K562 (cell line): Measurements from ENCODE around the gene LAMB2. TPM values are rescaled to one million over a fixed set of nuclear protein-coding genes. Genes with fewer than 3 reads are reported as not detected.

Source experiments
- ATAC-seq: fragments of 200-7000 bp; cut with Tn5 transposase; 3 replicates; pipeline ENCODE4 v1.9.1; 2020; ENCODE audit warnings: moderate library complexity
- BruUV-seq: library from RNA; stranded (reverse); fragments of 400-500 nt; replicated peaks from 2 replicates; lab custom pipeline; 2021; lab: Mats Ljungman, UMichigan
- CTCF ChIA-PET: fragments of 300-600 bp; formaldehyde crosslinking; extraction: SDS; loops from one replicate; lab custom pipeline; 2021; ENCODE audit warnings: low intra/inter-chr PET ratio; lab: Yijun Ruan, JAX
- POLR2A ChIA-PET: fragments of 300-600, 350-650 bp; sonication (Branson Sonifier 250); formaldehyde crosslinking; extraction: SDS; loops from one replicate; lab custom pipeline; 2021; ENCODE audit warnings: antibody characterized with exemption, inconsistent platforms; lab: Yijun Ruan, JAX
- DNase-seq, 4 experiments: peaks; one replicate each; pipeline versions ENCODE4 v3.0.0 to v3.0.0-alpha.2; 2011 to 2018; ENCODE audit warnings: low spot score in 3 of 4, mixed read lengths in 3 of 4; ENCODE audit errors: extremely low read depth in 1 of 4
- FAIRE-seq: peaks from 2 replicates; lab custom pipeline; 2011; peaks lifted over from hg19 to GRCh38; lab: Jason Lieb, UNC
- H2AFZ ChIP-seq: 2 replicates; pipeline ENCODE4 v1.6.0; 2011; ENCODE audit warnings: low read depth, low read length, control low read depth, inconsistent platforms
- H3K27ac ChIP-seq: fragments of 200-600 bp; 3 replicates; pipeline ENCODE4 v1.8.0; 2011; ENCODE audit warnings: low read depth, mild to moderate bottlenecking, control low read depth, inconsistent platforms, low read length, moderate library complexity, mixed read lengths; ENCODE audit errors: extremely low read depth
- H3K27me3 ChIP-seq, 2 experiments: fragments of 300-600 bp in 1 of 2; 2 replicates in 1 of 2; 3 replicates in 1 of 2; pipeline versions ENCODE4 v1.6.0 to v1.8.0; 2011; ENCODE audit warnings: inconsistent platforms in 2 of 2, low read length in 2 of 2, mild to moderate bottlenecking in 1 of 2, mixed read lengths in 1 of 2, moderate library complexity in 1 of 2; ENCODE audit not compliant: control insufficient read depth in 2 of 2, insufficient read depth in 2 of 2
- H3K36me3 ChIP-seq: fragments of 300-600 bp; 3 replicates; pipeline ENCODE4 v1.8.0; 2011; ENCODE audit warnings: mild to moderate bottlenecking, low read length, inconsistent platforms; ENCODE audit not compliant: control insufficient read depth, insufficient read depth
- H3K4me1 ChIP-seq, 2 experiments: fragments of 200-600 bp in 1 of 2; replicated peaks in 1 of 2; 2 replicates in 1 of 2; 3 replicates in 1 of 2; pipeline versions ENCODE4 v1.5.1 to v1.8.0; 2011; ENCODE audit warnings: inconsistent platforms in 2 of 2, low read length in 2 of 2, mild to moderate bottlenecking in 1 of 2, mixed read lengths in 1 of 2, moderate library complexity in 1 of 2; ENCODE audit not compliant: control insufficient read depth in 2 of 2, insufficient read depth in 2 of 2
- H3K4me2 ChIP-seq: 2 replicates; pipeline ENCODE4 v1.6.1; 2011; ENCODE audit warnings: low read length, control low read depth, inconsistent platforms, mixed read lengths; ENCODE audit not compliant: insufficient read depth
- H3K4me3 ChIP-seq: fragments of 200-600 bp; sonication (generic), shearing (Covaris generic); 2 replicates; pipeline ENCODE4 v1.5.1; 2016; ENCODE audit warnings: control low read depth, inconsistent platforms
- H3K79me2 ChIP-seq: fragments of 200-600 bp; 3 replicates; pipeline ENCODE4 v1.8.0; 2011; ENCODE audit warnings: low read length, inconsistent platforms; ENCODE audit not compliant: control insufficient read depth, insufficient read depth
- H3K9ac ChIP-seq, 2 experiments: 2 replicates each; pipeline versions ENCODE4 v1.6.0 to v1.6.1; 2011; ENCODE audit warnings: low read depth in 2 of 2, low read length in 2 of 2, control low read depth in 1 of 2, inconsistent platforms in 1 of 2, mild to moderate bottlenecking in 1 of 2, mixed read lengths in 1 of 2; ENCODE audit not compliant: insufficient read depth in 1 of 2
- H3K9me1 ChIP-seq: one replicate; pipeline ENCODE4 v1.6.0; 2011; ENCODE audit warnings: inconsistent platforms, mild to moderate bottlenecking, low read length, moderate library complexity; ENCODE audit not compliant: control insufficient read depth, insufficient read depth
- H3K9me3 ChIP-seq: replicated peaks from 2 replicates; pipeline ENCODE4 v1.5.1; 2011; ENCODE audit warnings: low read depth, low read length, inconsistent platforms; ENCODE audit not compliant: control insufficient read depth, insufficient read depth
- H4K20me1 ChIP-seq: replicated peaks from 2 replicates; pipeline ENCODE4 v1.6.1; 2011; ENCODE audit warnings: low read length, inconsistent platforms, mixed read lengths; ENCODE audit not compliant: control insufficient read depth, insufficient read depth
- BDP1 ChIP-seq: IDR thresholded peaks from 3 replicates; pipeline ENCODE4 v1.6.1; 2011; ENCODE audit not compliant: insufficient read length, insufficient read depth
- HMGN3 ChIP-seq: IDR thresholded peaks from 2 replicates; pipeline ENCODE4 v1.6.1; 2011; ENCODE audit warnings: borderline replicate concordance, low read depth, mild to moderate bottlenecking, mixed read lengths, low read length; ENCODE audit not compliant: insufficient read length; ENCODE audit errors: extremely low read depth
- PHTF2 ChIP-seq: fragments of 250-450 bp; sonication (Bioruptor Pico); IDR thresholded peaks from 2 replicates; pipeline ENCODE4 v1.5.0; 2021; ENCODE audit warnings: mild to moderate bottlenecking
- PML ChIP-seq: IDR thresholded peaks from 2 replicates; pipeline ENCODE4 v1.6.1; 2012; ENCODE audit warnings: low read length, inconsistent platforms
- ZNF124 ChIP-seq: sonication (generic); formaldehyde crosslinking; IDR thresholded peaks from 2 replicates; pipeline ENCODE4 v1.8.1; 2022; ENCODE audit warnings: missing genetic modification reagents
- WGBS: fragments of 100-300 bp; shearing (Covaris generic); methylation state at CpG from one replicate; pipeline ENCODE4 v1.1.6; 2016; ENCODE audit warnings: low coverage, mixed read lengths; ENCODE audit not compliant: insufficient coverage; ENCODE audit errors: missing lambda C conversion rate; 5-methylcytosine and 5-hydroxymethylcytosine counted together
- in situ Hi-C: fragments of 300-500 bp; cut with MboI; formaldehyde crosslinking; loops from 4 replicates; pipeline ENCODE4 v1.15.0; 2018; ENCODE audit warnings: inconsistent platforms, mixed read lengths
- intact Hi-C: fragments of 100-400 bp; cut with micrococcal nuclease; formaldehyde crosslinking; loops from 2 replicates; pipeline ENCODE4 v1.14.2; 2022
- polyA plus RNA-seq, 8 experiments: library from polyadenylated mRNA; depleted of rRNA in 4 of 8; stranded (reverse) in 5 of 8; unstranded in 3 of 8; fragments of >200 nt; fragmentation: Nextera tagmentation in 2 of 8; fragmentation: Illumina TruSeq in 1 of 8; extraction: Ambion mirVana in 2 of 8; extraction: Trizol in 1 of 8; gene quantifications; 2 replicates each; pipeline versions ENCODE4 v1.2.1 to v1.2.3, GENCODE V29; 2011 to 2014; ENCODE audit warnings: inconsistent platforms in 1 of 8, missing spikeins in 1 of 8
- total RNA-seq, 7 experiments: library from RNA; depleted of rRNA in 6 of 7; stranded (reverse); fragments of >200 nt in 6 of 7; fragmentation: Illumina TruSeq in 2 of 7; extraction: Trizol in 2 of 7; gene quantifications; 2 replicates each; pipeline versions ENCODE4 v1.2.1 to v1.2.3, GENCODE V29; 2011 to 2021; ENCODE audit warnings: low replicate concordance in 1 of 7
- TF ChIP-seq, protein P1 (sequence below): fragments of 250-450 bp; sonication (Bioruptor Pico); IDR thresholded peaks from 2 replicates; pipeline ENCODE4 v1.9.0; 2021; ENCODE audit warnings: mild to moderate bottlenecking, inconsistent platforms

Gene LAMB2
- total and polyA plus RNA-seq, 9 of the 15 experiments (the other 6 are each of a cell fraction or from before 2014, with no cell fraction given): 1.4 to 26.0 (median 16.2) TPM

- TF ChIP-seq, protein P1, sequence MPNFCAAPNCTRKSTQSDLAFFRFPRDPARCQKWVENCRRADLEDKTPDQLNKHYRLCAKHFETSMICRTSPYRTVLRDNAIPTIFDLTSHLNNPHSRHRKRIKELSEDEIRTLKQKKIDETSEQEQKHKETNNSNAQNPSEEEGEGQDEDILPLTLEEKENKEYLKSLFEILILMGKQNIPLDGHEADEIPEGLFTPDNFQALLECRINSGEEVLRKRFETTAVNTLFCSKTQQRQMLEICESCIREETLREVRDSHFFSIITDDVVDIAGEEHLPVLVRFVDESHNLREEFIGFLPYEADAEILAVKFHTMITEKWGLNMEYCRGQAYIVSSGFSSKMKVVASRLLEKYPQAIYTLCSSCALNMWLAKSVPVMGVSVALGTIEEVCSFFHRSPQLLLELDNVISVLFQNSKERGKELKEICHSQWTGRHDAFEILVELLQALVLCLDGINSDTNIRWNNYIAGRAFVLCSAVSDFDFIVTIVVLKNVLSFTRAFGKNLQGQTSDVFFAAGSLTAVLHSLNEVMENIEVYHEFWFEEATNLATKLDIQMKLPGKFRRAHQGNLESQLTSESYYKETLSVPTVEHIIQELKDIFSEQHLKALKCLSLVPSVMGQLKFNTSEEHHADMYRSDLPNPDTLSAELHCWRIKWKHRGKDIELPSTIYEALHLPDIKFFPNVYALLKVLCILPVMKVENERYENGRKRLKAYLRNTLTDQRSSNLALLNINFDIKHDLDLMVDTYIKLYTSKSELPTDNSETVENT (CRISPR knock-in tag): no peak
- TF ChIP-seq BDP1: no peak
These were observed 10.8 kb downstream of the LAMB2 start (continued) for GRCh38 chr3:49122022-49122421.

GRCh38 chr3:49121132-49121736 is 11.6 kb downstream of the LAMB2 start:
- intact Hi-C loops (no loop called here), in situ Hi-C loops (no loop called here)
- Histone ChIP-seq H3K9me3 (no peaks in the 10 kb centered on the region), H3K4me2 (peak overlapping the region; percentile 100), H3K4me3 (peak overlapping the region; percentile 87), H4K20me1 (no peaks in the 10 kb centered on the region), H3K27ac (peak overlapping the region; percentile 97), H3K36me3 (peaks cover 33% of the 10 kb centered on the region), H3K79me2 (peaks cover 20% of the 10 kb centered on the region), H3K27me3 (no peaks in the 10 kb centered on the region), H3K4me1 (peaks cover 9 to 43% of the 10 kb centered on the region in 2 experiments; a peak in 4 of 5 replicates), H2AFZ (peak overlapping the region; percentile 69), H3K9me1 (no peaks in the 10 kb centered on the region), H3K9ac (peak overlapping the region; percentile 86 to 95; a peak in 3 of 4 replicates)
- ATAC-seq: no peak; the same call in 2 of the 3 replicates
- FAIRE-seq: no peak
- no TSS peak for BruUV-seq
- TF ChIP-seq HMGN3 (peak; percentile 0), PML (no peak), ZNF124 (CRISPR knock-in tag) (no peak), PHTF2 (CRISPR knock-in tag) (no peak)
- ChIA-PET CTCF (interaction anchor here (0.6 kb wide), 1 partner anchor 720 kb away, joined by 4 read pairs; no protein-coding TSS in a partner anchor), POLR2A (interaction anchor here (0.6 to 1.4 kb wide), 13 partner anchors 9 to 638 kb away, joined by 3 to 8 read pairs (median 3); partner anchors contain the start of genes LAMB2, QARS1 and QRICH1)
- 80% methylated on average over 15 of the region's 17 CpGs for WGBS
- DNase-seq: no peak
